Tibial nerve (tissue), 4 donors: ENCODE data around the gene TLE3. TPM values are rescaled to one million over a fixed set of nuclear protein-coding genes. Genes with fewer than 3 reads are reported as not detected.

Experiments
- DNase-seq, 2 donors: peaks; one replicate each; pipeline ENCODE4 v3.0.0-alpha.2; 2019; ENCODE audit warnings: low spot score in 2 of 2
- H3K27ac ChIP-seq, 4 donors: fragments of 200-600 bp; sonication (generic) in 3 of 4; one replicate each; pipeline ENCODE4 v1.5.1; 2017 to 2019; ENCODE audit warnings: mild to moderate bottlenecking in 1 of 4
- H3K27me3 ChIP-seq, 2 donors: fragments of 200-600 bp; sonication (generic) in 1 of 2; one replicate each; pipeline versions ENCODE4 v1.5.1 to v1.6.0; 2017 to 2019
- H3K36me3 ChIP-seq, 3 donors: fragments of 200-600 bp; sonication (generic); one replicate each; pipeline ENCODE4 v1.5.1; 2018 to 2019
- H3K4me1 ChIP-seq, 4 donors: fragments of 200-600 bp; sonication (generic) in 3 of 4; one replicate each; pipeline ENCODE4 v1.5.1; 2017 to 2019
- H3K4me3 ChIP-seq, 4 donors: fragments of 200-600 bp; sonication (generic) in 3 of 4; one replicate each; pipeline ENCODE4 v1.5.1; 2017 to 2019; ENCODE audit warnings: mild to moderate bottlenecking in 1 of 4, moderate library complexity in 1 of 4
- H3K9me3 ChIP-seq, 4 donors: fragments of 200-600 bp; sonication (generic) in 3 of 4; one replicate each; pipeline ENCODE4 v1.5.1; 2017 to 2019
- EP300 ChIP-seq, 2 donors: sonication (generic); formaldehyde crosslinking; IDR thresholded peaks; one replicate each; pipeline ENCODE4 v1.6.1; 2017; ENCODE audit warnings: antibody characterized with exemption in 2 of 2, mild to moderate bottlenecking in 1 of 2
- POLR2A ChIP-seq, 2 donors: fragments of 450-650 bp; IDR thresholded peaks; one replicate each; pipeline ENCODE4 v1.6.1; 2017; ENCODE audit warnings: antibody characterized with exemption in 2 of 2, mild to moderate bottlenecking in 2 of 2, moderate library complexity in 2 of 2
- WGBS, 2 donors: methylation state at CpG; one replicate each; pipeline ENCODE4 v1.1.5; 2018; 5-methylcytosine and 5-hydroxymethylcytosine counted together
- total RNA-seq, 4 donors: library from RNA; depleted of rRNA; stranded (reverse); fragments of >200 nt; gene quantifications; one replicate each; pipeline ENCODE4 v1.1.0, GENCODE V29; 2016
- TF ChIP-seq, protein P1 (sequence below), 5 experiments: fragments of 200-600 bp in 3 of 5; fragments of 450-650 bp in 2 of 5; sonication (generic) in 3 of 5; IDR thresholded peaks; one replicate each; pipeline ENCODE4 v1.5.1; 2016 to 2019; ENCODE audit warnings: antibody characterized with exemption in 5 of 5, mild to moderate bottlenecking in 3 of 5, moderate library complexity in 2 of 5

The TLE3 gene
- total RNA-seq, 4 donors from 2014 or later, result 62.4 to 91.6 (median 76.9) TPM

DNA sequence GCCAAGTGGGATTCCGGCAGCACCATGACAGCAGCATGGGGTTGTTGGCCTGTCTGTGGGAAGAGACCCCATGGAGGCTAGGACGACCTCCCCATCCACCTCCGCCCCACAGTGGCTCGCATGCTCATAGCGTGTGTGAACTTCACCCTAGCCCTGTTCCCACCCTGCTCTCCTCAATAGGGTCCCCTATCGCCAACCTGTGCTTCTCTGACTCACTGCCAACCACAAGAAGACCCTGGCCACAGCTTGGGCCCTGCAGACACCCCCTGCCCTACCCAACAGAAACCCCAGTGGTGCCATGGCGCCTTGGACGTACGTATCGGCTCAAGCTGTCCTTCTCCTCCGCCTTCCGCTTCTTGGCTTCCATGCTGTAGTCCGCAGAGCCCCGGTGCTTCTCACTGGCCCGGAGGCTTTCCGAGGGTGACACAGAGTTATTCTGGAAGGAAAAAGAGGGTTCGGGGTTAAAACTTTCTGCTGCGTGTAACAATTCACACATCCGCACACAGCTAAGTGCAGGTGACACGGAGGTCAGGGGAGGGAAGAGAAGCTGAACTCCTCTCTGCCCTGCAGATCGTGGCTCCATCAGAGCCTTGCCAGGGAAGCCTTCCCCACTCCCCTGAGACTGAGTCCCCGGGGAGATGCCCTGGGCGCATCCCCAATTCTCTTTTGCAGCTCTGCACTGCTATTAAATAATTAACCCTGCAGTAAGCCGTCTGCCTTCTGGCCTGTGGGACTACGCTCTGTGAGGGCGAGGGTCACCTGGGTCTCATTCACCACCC is 37.3 kb downstream of the TLE3 start:
- peaks cover 0 to 59% (median 42%) of the 10 kb centered on the region in 3 donors for H3K36me3 ChIP-seq
- TF ChIP-seq EP300 (IDR thresholded peaks at IDR 0.05) (no peak), POLR2A (IDR thresholded peaks at IDR 0.05) (no peak)
- TF ChIP-seq, protein P1, sequence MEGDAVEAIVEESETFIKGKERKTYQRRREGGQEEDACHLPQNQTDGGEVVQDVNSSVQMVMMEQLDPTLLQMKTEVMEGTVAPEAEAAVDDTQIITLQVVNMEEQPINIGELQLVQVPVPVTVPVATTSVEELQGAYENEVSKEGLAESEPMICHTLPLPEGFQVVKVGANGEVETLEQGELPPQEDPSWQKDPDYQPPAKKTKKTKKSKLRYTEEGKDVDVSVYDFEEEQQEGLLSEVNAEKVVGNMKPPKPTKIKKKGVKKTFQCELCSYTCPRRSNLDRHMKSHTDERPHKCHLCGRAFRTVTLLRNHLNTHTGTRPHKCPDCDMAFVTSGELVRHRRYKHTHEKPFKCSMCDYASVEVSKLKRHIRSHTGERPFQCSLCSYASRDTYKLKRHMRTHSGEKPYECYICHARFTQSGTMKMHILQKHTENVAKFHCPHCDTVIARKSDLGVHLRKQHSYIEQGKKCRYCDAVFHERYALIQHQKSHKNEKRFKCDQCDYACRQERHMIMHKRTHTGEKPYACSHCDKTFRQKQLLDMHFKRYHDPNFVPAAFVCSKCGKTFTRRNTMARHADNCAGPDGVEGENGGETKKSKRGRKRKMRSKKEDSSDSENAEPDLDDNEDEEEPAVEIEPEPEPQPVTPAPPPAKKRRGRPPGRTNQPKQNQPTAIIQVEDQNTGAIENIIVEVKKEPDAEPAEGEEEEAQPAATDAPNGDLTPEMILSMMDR (IDR thresholded peaks at IDR 0.05), result no peak
- no peak overlapping the region for H3K4me3 ChIP-seq
- H3K4me1 ChIP-seq, result peaks cover 0 to 50% (median 38%) of the 10 kb centered on the region in 4 donors
- 84 to 89% methylated on average over 25 to 26 of the region's 26 CpGs for WGBS, 2 donors
- no peaks in the 10 kb centered on the region for H3K9me3 ChIP-seq
- H3K27me3 ChIP-seq, result no peaks in the 10 kb centered on the region
- H3K27ac ChIP-seq, result no peak overlapping the region
- no peak for DNase-seq

DNA sequence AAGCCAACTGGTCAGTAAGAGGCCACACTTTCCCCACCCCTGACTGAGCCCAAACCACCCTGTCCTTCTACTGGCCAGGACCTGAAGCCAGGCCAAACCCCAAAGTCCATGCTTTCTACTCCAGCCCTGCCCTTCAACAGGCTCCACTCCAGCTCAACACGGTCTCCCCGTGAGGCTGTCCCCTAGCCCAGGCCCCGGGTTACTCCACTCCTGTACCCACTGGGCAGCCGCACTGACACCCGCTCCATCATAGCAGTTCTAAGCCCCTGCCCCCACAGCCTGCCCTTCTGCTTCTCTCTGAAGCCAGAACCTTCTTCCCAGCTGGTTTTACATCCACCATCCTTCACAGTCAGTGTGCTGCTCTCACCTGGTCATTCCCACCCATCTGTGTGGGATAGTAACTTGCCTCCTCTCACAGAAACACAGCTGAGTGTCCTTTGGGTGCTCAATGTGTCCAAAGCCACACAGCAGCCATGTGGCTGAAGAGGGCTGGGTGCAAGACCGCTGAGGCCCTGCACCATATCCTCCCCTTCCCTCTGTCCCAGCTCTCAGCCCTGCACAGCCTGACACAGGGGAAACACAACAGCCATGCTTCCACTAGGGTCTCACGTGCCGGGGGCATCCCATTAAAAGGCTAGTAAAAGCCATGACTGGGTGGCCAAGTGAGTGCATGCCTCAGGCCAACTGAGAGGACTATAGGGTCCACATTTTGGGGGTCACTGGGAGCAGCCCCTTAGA is 38.1 kb downstream of the TLE3 start:
- Histone ChIP-seq H3K4me1 (peaks cover 0 to 43% (median 30%) of the 10 kb centered on the region in 4 donors), H3K4me3 (no peak overlapping the region), H3K27me3 (no peaks in the 10 kb centered on the region), H3K9me3 (no peaks in the 10 kb centered on the region), H3K36me3 (peaks cover 0 to 65% (median 42%) of the 10 kb centered on the region in 3 donors), H3K27ac (peak overlapping the region in 1 of 4 donors; percentile 10)
- TF ChIP-seq EP300 (IDR thresholded peaks at IDR 0.05) (no peak), POLR2A (IDR thresholded peaks at IDR 0.05) (no peak)
- TF ChIP-seq, protein P1 (IDR thresholded peaks at IDR 0.05), result no peak
- 93 to 96% methylated on average over 8 of the region's 8 CpGs for WGBS, 2 donors
- no peak for DNase-seq

DNA sequence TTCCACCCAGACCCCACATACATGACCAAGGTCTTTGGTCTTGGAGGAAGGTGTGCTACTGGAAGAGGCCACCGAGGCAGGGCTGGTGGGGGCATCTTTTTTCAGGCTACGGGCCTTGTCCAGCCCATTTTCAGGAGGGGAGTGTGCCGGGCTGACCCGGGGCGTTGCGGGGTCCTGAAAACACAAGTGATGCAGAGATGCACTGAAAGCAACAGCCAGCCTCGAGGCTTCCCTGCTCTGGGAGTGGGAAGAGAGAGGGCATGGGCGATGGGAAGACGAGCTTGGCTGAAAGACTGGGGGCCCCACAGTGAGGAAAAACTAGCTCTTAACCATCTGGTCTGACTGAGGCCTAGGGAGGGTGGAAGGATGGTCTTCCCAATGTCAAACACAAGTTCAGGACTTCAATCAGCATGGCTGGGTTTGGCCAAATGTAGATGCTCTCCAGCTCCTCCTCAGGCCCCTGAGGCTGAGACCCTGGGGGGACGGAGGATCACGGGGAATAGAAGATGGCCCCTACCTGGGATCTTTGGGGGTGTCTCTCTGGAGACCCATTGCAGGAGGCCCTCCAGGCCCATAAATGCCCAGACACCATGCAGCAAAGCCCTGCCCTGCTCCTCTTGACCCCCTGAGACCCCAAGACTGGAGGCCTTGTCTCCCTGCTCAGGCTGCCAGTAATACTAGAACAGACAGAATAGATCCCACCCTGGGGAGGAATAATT is 38.9 kb downstream of the TLE3 start:
- TF ChIP-seq, protein P1 (IDR thresholded peaks at IDR 0.05), result no peak
- no peak for TF ChIP-seq EP300 (IDR thresholded peaks at IDR 0.05)
- TF ChIP-seq POLR2A (IDR thresholded peaks at IDR 0.05), result no peak
- Histone ChIP-seq H3K36me3 (peaks cover 0 to 73% (median 48%) of the 10 kb centered on the region in 3 donors), H3K27ac (no peak overlapping the region), H3K4me3 (no peak overlapping the region), H3K9me3 (no peaks in the 10 kb centered on the region), H3K27me3 (no peaks in the 10 kb centered on the region), H3K4me1 (peaks cover 0 to 35% (median 23%) of the 10 kb centered on the region in 4 donors)
- 94 to 99% methylated on average over 11 of the region's 11 CpGs for WGBS, 2 donors
- no peak for DNase-seq

DNA sequence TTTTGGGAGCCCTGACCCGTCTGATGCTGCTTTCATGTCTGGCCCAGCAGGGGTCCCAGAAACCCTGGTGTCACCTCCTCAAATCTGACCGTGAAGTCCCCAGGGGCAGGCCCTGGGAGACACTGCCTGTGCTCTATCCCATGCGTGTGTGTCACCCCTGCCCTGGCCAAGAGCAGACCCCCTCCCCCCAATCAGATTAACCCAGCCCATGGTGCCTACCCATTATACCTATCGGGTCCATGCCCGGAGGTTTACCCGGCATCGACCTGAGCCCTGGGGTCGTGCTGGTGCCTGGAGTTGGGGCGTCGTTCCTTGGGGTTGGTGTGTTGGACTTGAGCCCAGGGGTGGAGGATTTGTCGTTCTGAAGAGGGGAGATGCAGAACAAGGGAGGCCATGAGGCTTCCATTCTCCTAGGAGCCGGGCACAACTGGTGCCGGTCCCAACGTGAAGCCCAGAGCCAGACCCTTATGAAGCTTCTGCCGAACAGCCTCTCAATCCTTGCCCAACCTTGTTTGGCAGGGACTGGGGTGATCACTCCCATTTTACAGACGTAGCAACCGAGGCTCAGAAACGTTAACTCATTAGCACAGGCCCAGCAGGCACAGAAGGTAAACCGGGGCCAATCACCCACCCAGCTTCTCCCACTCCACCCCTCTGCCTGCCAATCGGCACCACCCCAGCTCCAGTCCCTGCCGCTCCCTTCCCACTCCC is 39.6 kb downstream of the TLE3 start:
- TF ChIP-seq, protein P1 (IDR thresholded peaks at IDR 0.05), result no peak
- TF ChIP-seq EP300 (IDR thresholded peaks at IDR 0.05) (no peak), POLR2A (IDR thresholded peaks at IDR 0.05) (no peak)
- H3K36me3 ChIP-seq, result peaks cover 0 to 80% (median 53%) of the 10 kb centered on the region in 3 donors
- 91 to 93% methylated on average over 19 to 20 of the region's 21 CpGs for WGBS, 2 donors
- H3K27me3 ChIP-seq, result no peaks in the 10 kb centered on the region
- no peak for DNase-seq
- H3K9me3 ChIP-seq, result no peaks in the 10 kb centered on the region
- H3K27ac ChIP-seq, result no peak overlapping the region
- H3K4me1 ChIP-seq, result peaks cover 0 to 28% (median 20%) of the 10 kb centered on the region in 4 donors
- H3K4me3 ChIP-seq, result no peak overlapping the region
